RKO (cell line): ENCODE results near the gene CFAP251.
"Not testable (repeated sequence)": the region's sequence is repeated elsewhere in the genome, so short reads cannot be mapped to it uniquely, and the experiment has no call there.

Experiments
- DNase-seq: peaks from one replicate; pipeline ENCODE4 v3.0.0-alpha.2; 2016; ENCODE audit warnings: low spot score

The CFAP251 gene

GRCh38 chr12:121917950-121918678 is at the start of gene CFAP251:
CFAP251 (plus strand) TSS chr12:121918592; CDS start chr12:121921306, 2,714 bp downstream.
- DNase-seq = no peak

- not testable (repeated sequence) for DNase-seq
Measured at GRCh38 chr12:121869229-121869628, 49.2 kb upstream of the CFAP251 start.

GRCh38 chr12:121871467-121871866 is 46.9 kb upstream of the CFAP251 start:
- no peak for DNase-seq

- DNase-seq = peak; percentile 46
Measured at GRCh38 chr12:121872546-121873215, 45.7 kb upstream of the CFAP251 start.

GRCh38 chr12:121873216-121873569 is 45.2 kb upstream of the CFAP251 start:
- DNase-seq = no peak

- DNase-seq = no peak
Measured at GRCh38 chr12:121874071-121874470, 44.3 kb upstream of the CFAP251 start.

- no peak for DNase-seq
Measured at GRCh38 chr12:121875582-121875981, 42.8 kb upstream of the CFAP251 start.

- not testable (repeated sequence) for DNase-seq
Measured at GRCh38 chr12:121876080-121876447, 42.3 kb upstream of the CFAP251 start.

- no peak for DNase-seq
Measured at GRCh38 chr12:121883315-121883660, 35.1 kb upstream of the CFAP251 start.

GRCh38 chr12:121885129-121885528 is 33.3 kb upstream of the CFAP251 start:
- peak; percentile 81 for DNase-seq

- DNase-seq = no peak
Measured at GRCh38 chr12:121888083-121888477, 30.3 kb upstream of the CFAP251 start.

GRCh38 chr12:121888478-121889273 is 29.7 kb upstream of the CFAP251 start, which contains the start of gene PSMD9:
PSMD9 (plus strand) TSS chr12:121888790; CDS start chr12:121888857, 67 bp downstream.
- DNase-seq = peak; percentile 97

- DNase-seq = no peak
Measured at GRCh38 chr12:121889274-121889624, 29.1 kb upstream of the CFAP251 start.

- peak; percentile 52 for DNase-seq
Measured at GRCh38 chr12:121889661-121890060, 28.7 kb upstream of the CFAP251 start.

- DNase-seq = no peak
Measured at GRCh38 chr12:121892673-121893561, 25.5 kb upstream of the CFAP251 start.

GRCh38 chr12:121893961-121894460 is 24.4 kb upstream of the CFAP251 start:
- peak; percentile 46 for DNase-seq

- peak; percentile 39 for DNase-seq
Measured at GRCh38 chr12:121894633-121895032, 23.8 kb upstream of the CFAP251 start.

- DNase-seq = no peak
Measured at GRCh38 chr12:121898287-121898686, 20.1 kb upstream of the CFAP251 start.

GRCh38 chr12:121899590-121899989 is 18.8 kb upstream of the CFAP251 start:
- no peak for DNase-seq

GRCh38 chr12:121903202-121903601 is 15.2 kb upstream of the CFAP251 start:
- no peak for DNase-seq

- no peak for DNase-seq
Measured at GRCh38 chr12:121905746-121906145, 12.6 kb upstream of the CFAP251 start.

- DNase-seq = no peak
Measured at GRCh38 chr12:121908702-121909101, 9.7 kb upstream of the CFAP251 start.
